HL-60/S4 treated with phorbol 12-myristate 13-acetate at 8.2 ng/mL for 4 days and 3 days (cell line): ENCODE results near the gene FAM162A.
"Not testable (repeated sequence)": the region's sequence is repeated elsewhere in the genome, so short reads cannot be mapped to it uniquely, and the experiment has no call there.

Experiments used
- in situ Hi-C: fragments of 300-500 bp; cut with MboI; formaldehyde crosslinking; loops from 2 replicates; pipeline ENCODE4 v1.15.0; 2022; ENCODE audit warnings: low sequenced_read_pairs

Gene FAM162A

DNA sequence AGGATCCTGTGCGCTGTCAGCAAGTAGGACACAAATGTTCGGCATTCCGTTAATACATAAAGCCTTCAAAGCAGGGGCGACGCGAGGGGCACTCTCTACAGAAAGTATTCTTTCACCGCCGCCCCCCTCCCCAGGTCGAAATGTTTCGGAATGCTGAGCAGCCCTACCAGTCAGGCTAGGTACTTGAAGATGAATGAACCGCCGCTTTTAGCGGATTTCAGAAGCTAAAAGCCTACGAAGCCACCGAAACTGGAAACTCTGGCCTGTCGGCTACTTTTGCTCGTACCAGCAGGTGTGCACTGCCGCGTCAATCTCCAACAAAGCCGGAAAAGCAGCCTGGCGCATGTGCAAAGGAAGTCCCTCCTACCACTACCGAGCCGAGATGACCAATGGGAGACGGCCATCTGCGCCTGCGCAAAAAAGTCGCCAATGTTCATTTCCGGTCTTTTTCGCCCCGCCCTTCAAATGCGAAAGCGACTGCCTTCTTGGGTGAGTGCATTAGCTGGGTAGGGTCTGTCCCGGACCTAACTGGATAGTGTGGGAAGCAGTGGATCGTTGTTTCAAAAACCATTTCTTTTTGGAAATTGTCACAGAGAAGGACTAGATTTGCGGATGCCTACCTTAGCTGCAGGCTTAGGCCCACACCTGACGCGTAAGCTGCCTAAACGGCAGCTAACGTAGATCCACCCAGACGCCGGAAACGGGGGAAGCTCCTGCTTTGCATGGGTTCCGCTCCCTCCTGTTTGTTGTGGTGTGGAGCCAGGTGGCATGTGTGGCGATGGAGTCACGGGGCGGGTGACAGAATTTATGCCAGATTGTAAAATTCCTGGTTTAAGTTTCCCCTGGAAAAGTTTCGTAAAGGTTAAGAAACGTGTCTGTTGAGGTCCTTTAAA lies 32.0 kb downstream of the FAM162A start, which contains the start of gene WDR5B:
Gene WDR5B (minus strand): TSS at position 301 of the 893 bp plus-strand sequence. CDS start 534 bp downstream, outside the sequence.
- in situ Hi-C loops: no loop called here

DNA sequence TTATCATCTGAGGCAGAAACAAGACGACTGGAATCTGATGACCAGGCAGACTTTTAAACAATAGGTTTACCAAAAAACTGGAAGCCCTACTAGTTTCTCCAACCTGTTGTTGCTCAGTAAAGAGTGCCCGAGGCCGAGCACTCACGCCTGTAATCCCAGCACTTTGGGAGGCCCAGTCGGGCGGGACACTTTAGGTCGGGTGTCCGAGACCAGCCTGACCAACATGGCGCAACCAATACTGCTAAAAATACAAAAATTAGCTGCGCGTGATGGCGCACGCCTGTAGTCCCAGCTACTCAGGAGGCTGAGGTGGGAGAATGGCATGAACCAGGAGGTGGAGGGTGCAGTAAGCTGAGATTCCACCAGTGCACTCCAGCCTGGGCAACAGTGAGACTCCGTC lies 33.0 kb downstream of the FAM162A start:
- in situ Hi-C loops: no loop called here

DNA sequence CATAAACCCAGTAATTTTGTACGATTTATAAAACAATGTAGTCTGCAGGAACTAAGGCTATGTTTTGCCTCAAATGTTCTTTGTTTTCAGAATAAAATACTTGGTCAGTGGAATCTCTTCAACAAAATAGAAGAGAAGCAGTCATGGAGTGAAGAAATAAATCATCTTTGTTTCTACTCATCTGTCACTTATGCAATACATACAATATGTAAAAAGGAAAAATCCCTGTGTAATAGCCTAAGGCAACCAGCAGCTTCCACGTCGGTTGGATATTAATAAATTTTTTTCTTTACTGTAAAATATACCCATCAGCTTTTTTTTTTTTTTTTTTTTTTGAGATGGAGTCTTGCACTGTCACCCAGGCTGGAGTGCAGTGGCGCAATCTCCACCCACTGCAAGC lies 37.1 kb downstream of the FAM162A start:
- in situ Hi-C loops: no loop called here

DNA sequence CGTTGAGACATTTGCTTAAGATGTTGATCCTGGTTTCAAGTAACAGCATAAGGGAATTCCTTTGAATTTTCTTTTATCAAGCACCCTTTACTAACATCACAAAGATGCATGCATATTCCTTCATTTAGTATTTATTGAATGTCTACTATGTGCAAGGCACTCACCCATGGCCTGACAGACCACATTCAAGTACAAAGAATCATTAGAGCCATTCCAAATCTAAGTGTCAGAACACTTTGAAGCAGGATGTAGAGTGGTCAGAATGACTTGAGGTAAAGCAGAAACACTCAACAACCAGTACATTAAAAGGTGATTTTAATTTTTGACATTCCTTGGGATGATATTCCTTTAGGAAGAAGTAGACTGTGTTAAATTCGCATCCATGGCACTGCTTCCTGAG lies 37.9 kb downstream of the FAM162A start:
- in situ Hi-C loops: no loop called here

DNA sequence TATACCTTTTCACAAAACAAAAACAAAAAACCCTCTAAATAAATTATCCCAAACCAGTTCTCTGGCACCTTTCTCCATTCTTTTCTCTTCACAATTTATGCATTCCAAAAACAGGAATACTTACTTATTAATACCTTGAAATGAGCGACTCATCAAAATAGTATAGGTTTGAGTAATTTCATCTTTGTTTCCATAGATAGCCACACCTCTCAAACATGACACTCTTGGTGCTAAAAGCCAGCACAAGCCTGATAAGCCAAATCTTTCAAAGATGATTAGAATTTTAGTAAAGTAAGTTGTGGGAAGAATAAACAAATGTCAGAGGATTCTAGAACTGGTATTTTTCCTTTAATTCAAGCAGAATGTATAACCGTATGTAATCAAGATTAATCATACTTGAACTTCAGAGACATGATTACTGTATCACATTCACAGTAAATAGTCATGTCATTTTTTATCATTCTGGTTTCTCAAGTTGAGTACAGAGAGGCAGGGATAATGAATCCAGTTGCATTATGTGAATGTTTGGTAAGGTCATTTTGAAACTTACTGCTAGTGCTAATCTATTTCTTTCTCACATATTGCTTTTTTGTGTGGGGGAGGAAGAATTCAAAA lies 44.0 kb downstream of the FAM162A start:
- in situ Hi-C loops: no loop called here

DNA sequence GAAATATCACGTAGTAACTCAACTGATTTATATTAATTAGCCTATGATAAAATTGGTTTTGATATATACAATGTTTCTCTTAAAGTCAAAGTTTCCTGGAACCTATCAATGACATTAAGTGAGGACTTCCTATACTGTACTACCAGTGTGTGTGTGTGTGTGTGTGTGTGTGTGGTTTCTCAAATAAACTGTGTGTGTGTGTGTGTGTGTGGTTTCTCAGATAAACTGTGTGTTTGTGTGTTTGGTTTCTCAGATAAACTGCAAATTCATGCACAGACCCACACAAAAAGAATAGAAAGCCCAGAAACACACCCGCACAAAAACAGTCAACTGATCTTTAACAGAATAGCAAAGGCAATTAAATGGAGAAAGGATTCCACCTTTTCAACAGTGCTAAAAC lies 46.4 kb downstream of the FAM162A start:
- in situ Hi-C loops: no loop called here

DNA sequence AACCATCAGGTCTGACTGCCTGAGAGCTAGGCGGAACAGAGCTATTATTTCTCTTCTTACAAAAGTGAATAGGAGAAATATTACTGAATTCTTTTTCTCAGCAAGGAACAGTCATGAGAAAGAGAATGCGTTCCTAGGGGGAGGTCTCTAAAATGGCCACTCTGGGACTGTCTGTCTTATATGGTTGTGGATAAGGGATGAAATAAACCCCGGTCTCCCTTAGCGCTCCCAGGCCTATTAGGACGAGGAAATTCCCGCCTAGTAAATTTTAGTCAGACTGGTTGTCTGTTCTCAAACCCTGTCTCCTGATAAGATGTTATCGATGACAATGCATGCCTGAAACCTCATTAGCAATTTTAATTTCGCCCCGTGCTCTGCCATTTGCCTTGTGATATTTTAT lies 52.0 kb downstream of the FAM162A start:
- in situ Hi-C loops: no loop called here

DNA sequence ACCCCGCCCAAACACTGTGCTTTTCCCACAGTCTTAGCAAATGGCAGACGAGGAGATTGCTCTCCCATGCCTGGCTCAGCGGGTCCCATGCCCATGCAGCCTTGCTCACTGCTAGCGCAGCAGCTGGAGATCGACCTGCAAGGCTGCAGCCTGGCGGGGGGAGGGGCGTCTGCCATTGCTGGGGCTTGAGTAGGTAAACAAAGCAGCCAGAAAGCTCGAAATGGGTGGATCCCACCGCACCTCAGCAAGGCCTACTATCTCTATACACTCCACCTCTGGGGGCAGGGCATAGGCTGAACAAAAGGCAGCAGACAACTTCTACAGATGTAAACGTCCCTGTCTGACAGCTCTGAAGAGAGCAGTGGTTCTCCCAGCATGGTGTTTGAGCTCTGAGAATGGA lies 59.1 kb downstream of the FAM162A start:
- in situ Hi-C loops: no loop called here

DNA sequence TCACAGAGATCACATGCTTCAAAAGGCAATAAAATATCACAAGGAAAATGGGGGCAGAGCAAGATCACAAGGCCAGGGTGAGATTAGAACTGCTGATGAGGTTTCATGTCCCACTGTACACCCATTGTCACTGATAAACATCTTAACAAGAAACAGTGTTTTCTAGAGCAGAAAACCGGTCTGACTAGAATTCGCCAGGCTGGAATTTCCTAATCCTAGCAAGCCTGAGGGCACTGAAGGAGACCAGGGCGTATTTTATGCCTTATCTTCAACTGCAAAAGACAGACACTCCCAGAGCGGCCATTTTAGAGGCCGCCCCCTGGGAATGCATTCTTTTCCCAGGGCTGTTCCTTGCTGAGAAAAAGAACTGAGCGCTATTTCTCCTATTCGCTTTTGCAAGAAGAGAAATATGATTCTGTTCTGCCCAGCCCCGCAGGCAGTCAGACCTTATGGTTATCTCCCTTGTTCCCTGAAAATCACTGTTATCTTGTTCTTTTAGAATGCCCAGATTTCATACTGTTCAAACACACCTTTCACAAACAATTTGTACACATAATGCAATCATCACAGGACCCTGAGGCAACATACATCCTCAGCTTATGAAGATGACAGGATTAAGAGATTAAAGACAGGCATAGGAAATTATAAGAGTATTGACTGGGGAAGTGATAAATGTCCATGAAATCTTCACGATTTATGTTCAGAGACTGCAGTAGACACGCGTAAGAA lies 59.9 kb downstream of the FAM162A start:
- in situ Hi-C loops: not testable (repeated sequence)

DNA sequence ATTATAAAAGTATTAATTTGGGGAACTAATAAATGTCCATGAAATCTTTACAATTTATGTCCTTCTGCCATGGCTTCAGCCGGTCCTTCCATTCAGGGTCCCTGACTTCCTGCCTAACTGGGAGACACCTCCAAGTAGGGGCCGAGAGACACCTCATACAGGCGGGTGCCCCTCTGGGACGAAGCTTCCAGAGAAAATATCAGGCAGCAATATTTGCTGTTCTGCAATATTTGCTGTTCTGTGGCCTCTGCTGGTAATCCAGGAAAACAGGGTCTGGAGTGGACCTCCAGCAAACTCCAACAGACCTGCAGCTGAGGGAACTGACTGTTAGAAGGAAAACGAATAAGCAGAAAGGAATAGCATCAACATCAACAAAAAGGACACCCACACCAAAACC lies 60.5 kb downstream of the FAM162A start:
- in situ Hi-C loops: not testable (repeated sequence)

DNA sequence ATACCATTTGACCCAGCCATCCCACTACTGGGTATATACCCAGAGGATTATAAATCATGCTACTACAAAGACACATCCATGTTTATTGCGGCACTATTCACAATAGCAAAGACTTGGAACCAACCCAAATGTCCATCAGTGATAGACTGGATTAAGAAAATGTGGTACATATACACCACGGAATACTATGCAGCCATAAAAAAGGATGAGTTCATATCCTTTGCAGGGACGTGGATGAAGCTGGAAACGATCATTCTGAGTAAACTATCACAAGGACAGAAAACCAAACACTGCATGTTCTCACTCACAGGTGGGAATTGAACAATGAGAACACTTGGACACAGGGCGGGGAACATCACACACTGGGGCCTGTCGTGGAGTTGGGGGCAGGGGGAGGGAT lies 64.2 kb downstream of the FAM162A start:
- in situ Hi-C loops: not testable (repeated sequence)

DNA sequence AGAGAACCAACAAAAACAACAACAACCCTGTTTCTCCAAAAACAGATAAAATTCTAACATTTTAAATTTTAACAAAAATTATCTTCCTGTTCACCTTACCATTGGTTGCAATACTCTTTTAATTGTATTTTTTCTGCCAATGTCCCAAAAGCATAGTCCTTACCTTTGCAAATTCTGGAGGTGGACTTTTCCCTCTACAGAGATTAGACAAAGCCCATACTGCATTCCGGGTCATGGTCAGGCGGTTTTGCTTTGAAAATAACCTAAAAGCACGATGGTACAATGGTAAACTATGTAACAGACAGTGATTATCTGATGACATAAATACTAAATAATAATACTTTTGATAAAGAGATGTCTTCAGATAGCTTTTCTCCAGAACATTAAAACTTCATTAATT lies 67.4 kb downstream of the FAM162A start:
- in situ Hi-C loops: no loop called here

DNA sequence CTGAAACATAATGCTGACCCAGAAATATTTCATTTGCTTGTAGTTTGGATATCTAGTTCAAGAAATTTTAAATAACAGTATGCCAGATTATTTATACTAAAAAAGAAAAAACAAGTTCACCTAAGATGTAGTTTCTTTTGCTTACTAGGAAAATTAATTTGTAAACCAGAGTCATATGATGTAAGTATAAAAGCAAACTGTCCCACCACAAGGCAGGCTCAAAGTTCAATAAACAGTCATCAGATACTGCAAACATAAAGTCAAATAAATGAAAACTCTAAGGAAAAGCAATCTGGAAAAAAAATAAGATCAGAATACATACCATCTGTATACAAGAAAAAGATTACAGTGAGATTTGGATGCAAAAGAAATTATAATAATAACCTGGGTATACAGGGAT lies 72.1 kb downstream of the FAM162A start:
- in situ Hi-C loops: no loop called here

DNA sequence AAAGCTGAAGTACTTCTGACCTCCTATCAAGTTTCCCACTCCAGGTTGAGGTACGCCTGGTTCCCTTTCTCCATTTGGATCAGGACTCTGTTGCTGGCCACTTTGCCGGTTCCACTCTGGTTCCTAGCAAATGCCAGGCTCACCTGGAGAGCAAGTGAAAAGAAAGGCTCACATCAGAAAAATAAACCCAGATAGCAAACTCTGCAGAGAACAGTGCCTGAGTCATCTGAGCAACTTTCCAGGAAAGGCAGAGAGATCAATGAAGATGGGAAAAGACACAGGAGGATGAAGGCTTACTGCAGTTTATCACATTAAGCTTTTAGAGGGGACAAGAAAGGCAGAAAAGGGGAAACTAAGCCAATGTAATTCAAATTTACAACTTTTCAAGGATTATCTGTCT lies 73.7 kb downstream of the FAM162A start:
- in situ Hi-C loops: no loop called here

DNA sequence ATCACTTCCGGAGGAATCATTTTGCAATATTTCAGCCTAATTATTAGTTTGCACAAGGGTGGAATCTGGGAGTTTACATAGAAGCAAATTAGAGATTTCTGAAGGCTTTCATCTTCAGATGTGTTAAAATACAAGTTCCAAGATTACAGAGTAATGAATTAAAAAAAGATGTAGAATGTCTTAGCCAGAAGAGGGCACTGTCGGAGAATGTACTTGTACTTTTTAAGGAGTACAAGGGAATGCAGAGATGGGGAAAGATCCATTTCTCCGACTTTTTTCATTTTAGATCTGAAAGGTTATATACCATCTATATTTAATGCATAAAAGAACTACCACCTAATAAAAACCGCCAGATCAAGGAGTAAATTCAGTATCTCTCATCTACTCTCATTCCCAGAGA lies 75.0 kb downstream of the FAM162A start:
- in situ Hi-C loops: no loop called here

DNA sequence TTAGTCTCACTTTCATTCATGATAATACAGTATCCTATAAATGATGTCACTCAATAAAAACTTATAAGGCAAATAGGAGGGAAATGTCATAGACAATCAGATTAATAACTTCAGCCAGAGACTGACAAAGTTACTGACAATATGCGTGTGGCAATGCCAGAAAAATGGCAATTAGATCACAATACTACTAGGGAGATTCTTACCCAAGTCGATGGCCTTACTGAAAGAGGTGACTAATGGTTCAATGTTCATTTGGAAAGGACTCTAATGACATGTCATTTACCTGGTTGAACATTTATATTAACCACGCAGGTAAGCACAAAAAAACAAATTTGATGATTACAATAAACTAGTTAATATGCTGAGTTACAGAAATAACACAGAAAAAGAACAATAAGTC lies 77.8 kb downstream of the FAM162A start:
- in situ Hi-C loops: no loop called here
